H9 (cell line): ENCODE results near the gene UPF2. TPM values are rescaled to one million over a fixed set of nuclear protein-coding genes. Genes with fewer than 3 reads are reported as not detected.

ENCODE experiments used
- DNase-seq: peaks from one replicate; pipeline ENCODE4 v3.0.0-alpha.2; 2017
- H2AFZ ChIP-seq: one replicate; pipeline ENCODE4 v1.6.1; 2013; ENCODE audit warnings: mild to moderate bottlenecking, low read length, control low read depth, moderate library complexity
- H2AK5ac ChIP-seq: 2 replicates; pipeline ENCODE4 v1.6.1; 2013; ENCODE audit warnings: low read length, control low read depth, mixed read lengths; ENCODE audit not compliant: insufficient read length
- H2BK120ac ChIP-seq: one replicate; pipeline ENCODE4 v1.6.1; 2013; ENCODE audit warnings: low read depth, mild to moderate bottlenecking, low read length, control low read depth, inconsistent platforms; ENCODE audit not compliant: poor library complexity, severe bottlenecking
- H2BK12ac ChIP-seq: 2 replicates; pipeline ENCODE4 v1.6.1; 2013; ENCODE audit warnings: low read length, control low read depth, mixed read lengths, low read depth; ENCODE audit not compliant: insufficient read length
- H2BK15ac ChIP-seq: 2 replicates; pipeline ENCODE4 v1.6.1; 2013; ENCODE audit warnings: low read depth, low read length, control low read depth
- H2BK20ac ChIP-seq: one replicate; pipeline ENCODE4 v1.6.1; 2013; ENCODE audit warnings: low read depth, mild to moderate bottlenecking, low read length, control low read depth, inconsistent platforms; ENCODE audit not compliant: poor library complexity, severe bottlenecking
- H2BK5ac ChIP-seq: 2 replicates; pipeline ENCODE4 v1.6.1; 2013; ENCODE audit warnings: low read length, control low read depth, mixed read lengths; ENCODE audit not compliant: insufficient read length
- H3K14ac ChIP-seq: 2 replicates; pipeline ENCODE4 v1.6.1; 2013; ENCODE audit warnings: low read length, control low read depth; ENCODE audit not compliant: insufficient read depth
- H3K18ac ChIP-seq: 2 replicates; pipeline ENCODE4 v1.6.1; 2013; ENCODE audit warnings: low read depth, mild to moderate bottlenecking, mixed read lengths, low read length, control low read depth; ENCODE audit not compliant: insufficient read length
- H3K23ac ChIP-seq: 2 replicates; pipeline ENCODE4 v1.6.1; 2013; ENCODE audit warnings: low read length, control low read depth, mixed read lengths, low read depth; ENCODE audit not compliant: insufficient read length
- H3K23me2 ChIP-seq: 2 replicates; pipeline ENCODE4 v1.6.1; 2013; ENCODE audit warnings: low read depth, mild to moderate bottlenecking, mixed read lengths, low read length, control low read depth; ENCODE audit not compliant: insufficient read length, poor library complexity, severe bottlenecking
- H3K27ac ChIP-seq: 2 replicates; pipeline ENCODE4 v1.5.1; 2013; ENCODE audit warnings: low read length, control low read depth, mixed read lengths, low read depth; ENCODE audit not compliant: insufficient read length
- H3K27me3 ChIP-seq: 2 replicates; pipeline ENCODE4 v1.6.1; 2013; ENCODE audit warnings: low read length, control low read depth, inconsistent platforms; ENCODE audit not compliant: insufficient read depth
- H3K4ac ChIP-seq: 2 replicates; pipeline ENCODE4 v1.6.1; 2013; ENCODE audit warnings: low read depth, mild to moderate bottlenecking, control low read depth, inconsistent platforms, low read length, moderate library complexity
- H3K4me1 ChIP-seq: 2 replicates; pipeline ENCODE4 v1.6.1; 2013; ENCODE audit warnings: low read length, control low read depth, inconsistent platforms; ENCODE audit not compliant: insufficient read depth
- H3K4me2 ChIP-seq: 2 replicates; pipeline ENCODE4 v1.6.1; 2013; ENCODE audit warnings: low read length, control low read depth, mixed read lengths; ENCODE audit not compliant: insufficient read length, insufficient read depth
- H3K56ac ChIP-seq: 2 replicates; pipeline ENCODE4 v1.6.1; 2013; ENCODE audit warnings: low read depth, mild to moderate bottlenecking, mixed read lengths, low read length, control low read depth; ENCODE audit not compliant: insufficient read length
- H3K79me1 ChIP-seq: 2 replicates; pipeline ENCODE4 v1.6.1; 2013; ENCODE audit warnings: low read depth, mild to moderate bottlenecking, moderate library complexity, low read length, control low read depth, inconsistent platforms; ENCODE audit not compliant: insufficient read depth, poor library complexity, severe bottlenecking
- H3K79me2 ChIP-seq: 2 replicates; pipeline ENCODE4 v1.6.1; 2013; ENCODE audit warnings: low read length, control low read depth, inconsistent platforms; ENCODE audit not compliant: insufficient read depth
- H3K9ac ChIP-seq: 2 replicates; pipeline ENCODE4 v1.6.1; 2013; ENCODE audit warnings: low read length, control low read depth, mixed read lengths; ENCODE audit not compliant: insufficient read length; ENCODE audit errors: extremely low read depth
- H3K9me3 ChIP-seq: one replicate; pipeline ENCODE4 v1.6.1; 2013; ENCODE audit warnings: low read depth, low read length, inconsistent platforms; ENCODE audit not compliant: control insufficient read depth
- H3T11ph ChIP-seq: one replicate; pipeline ENCODE4 v1.6.1; 2013; ENCODE audit warnings: mild to moderate bottlenecking, low read length, control low read depth, inconsistent platforms
- H4K20me1 ChIP-seq: one replicate; pipeline ENCODE4 v1.6.1; 2013; ENCODE audit not compliant: control insufficient read depth, insufficient read length, insufficient read depth
- H4K5ac ChIP-seq: 2 replicates; pipeline ENCODE4 v1.6.1; 2013; ENCODE audit warnings: low read depth, mild to moderate bottlenecking, mixed read lengths, low read length, control low read depth; ENCODE audit not compliant: insufficient read length
- H4K8ac ChIP-seq: replicated peaks from 2 replicates; pipeline ENCODE4 v1.6.1; 2013; ENCODE audit warnings: low read length, control low read depth, mixed read lengths, low read depth; ENCODE audit not compliant: insufficient read length
- H4K91ac ChIP-seq: 2 replicates; pipeline ENCODE4 v1.6.1; 2013; ENCODE audit warnings: low read depth, mild to moderate bottlenecking, moderate library complexity, mixed read lengths, low read length, control low read depth; ENCODE audit not compliant: insufficient read length
- H3K27ac Mint-ChIP-seq, 3 experiments: 2 replicates in 2 of 3; 3 replicates in 1 of 3; pipeline ENCODE4 v1.8.0; 2020 to 2021; ENCODE audit warnings: mixed read lengths in 3 of 3, mild to moderate bottlenecking in 1 of 3, moderate library complexity in 1 of 3
- H3K27me3 Mint-ChIP-seq: 2 replicates; pipeline ENCODE4 v1.8.0; 2021; ENCODE audit warnings: low read depth, mild to moderate bottlenecking, moderate library complexity, mixed read lengths
- H3K36me3 Mint-ChIP-seq, 3 experiments: 2 replicates in 2 of 3; 3 replicates in 1 of 3; pipeline ENCODE4 v1.8.0; 2020 to 2021; ENCODE audit warnings: low read depth in 3 of 3, mixed read lengths in 3 of 3; ENCODE audit not compliant: insufficient read depth in 1 of 3
- H3K4me1 Mint-ChIP-seq, 2 experiments: 2 replicates each; pipeline ENCODE4 v1.8.0; 2020; ENCODE audit warnings: mixed read lengths in 2 of 2
- H3K4me3 Mint-ChIP-seq, 2 experiments: 2 replicates in 1 of 2; 3 replicates in 1 of 2; pipeline ENCODE4 v1.8.0; 2020 to 2021; ENCODE audit warnings: mild to moderate bottlenecking in 2 of 2, mixed read lengths in 2 of 2, moderate library complexity in 1 of 2
- H3K9me3 Mint-ChIP-seq, 2 experiments: 2 replicates in 1 of 2; 3 replicates in 1 of 2; pipeline ENCODE4 v1.8.0; 2020; ENCODE audit warnings: mild to moderate bottlenecking in 2 of 2, mixed read lengths in 2 of 2, moderate library complexity in 1 of 2
- CTCF ChIP-seq: fragments of 200-600 bp; sonication (generic); conservative IDR thresholded peaks from 3 replicates; pipeline ENCODE4 v1.8.0; 2021; ENCODE audit warnings: antibody characterized with exemption, mild to moderate bottlenecking
- WGBS: extraction: QIAGEN DNeasy Blood & Tissue Kit; methylation state at CpG from one replicate; pipeline ENCODE4 v1.1.7; 2013; ENCODE audit warnings: missing lambda C conversion rate, low lambda C conversion rate, mixed read lengths; ENCODE audit not compliant: insufficient read length; ENCODE audit errors: extremely low coverage; 5-methylcytosine and 5-hydroxymethylcytosine counted together
- total RNA-seq: library from RNA; stranded (reverse); gene quantifications from 2 replicates; pipeline ENCODE4 v1.2.1, GENCODE V29; 2021

UPF2 gene
- total RNA-seq, 1 experiment from 2014 or later, result 34.1 TPM

- WGBS, result no CpG with 5 or more reads among the region's 8 CpGs
- no peaks in the 10 kb centered on the region for H3K79me2 ChIP-seq
- no peak overlapping the region for H2BK20ac ChIP-seq
- no peak overlapping the region for H4K91ac ChIP-seq
- H4K8ac ChIP-seq, result no peak overlapping the region
- no peaks in the 10 kb centered on the region for H3K27me3 ChIP-seq
- no peak for TF ChIP-seq CTCF
- no peak overlapping the region for H2BK120ac ChIP-seq
- Mint-ChIP-seq H3K27ac (peak overlapping the region; percentile 91 to 98 (median 92)), H3K9me3 (no peaks in the 10 kb centered on the region), H3K4me1 (peaks cover 45 to 50% of the 10 kb centered on the region in 2 experiments), H3K27me3 (no peaks in the 10 kb centered on the region), H3K4me3 (peak overlapping the region; percentile 42 to 55), H3K36me3 (peaks cover 5 to 22% (median 15%) of the 10 kb centered on the region in 3 experiments; a peak in 6 of 7 replicates)
- H3K18ac ChIP-seq, result no peak overlapping the region
- no peak overlapping the region for H3T11ph ChIP-seq
- H3K4me1 ChIP-seq, result peaks cover 14% of the 10 kb centered on the region
- no peak overlapping the region for H3K56ac ChIP-seq
- no peak overlapping the region for H3K23ac ChIP-seq
- H3K14ac ChIP-seq, result no peak overlapping the region
- no peak overlapping the region for H2AK5ac ChIP-seq
- no peaks in the 10 kb centered on the region for H3K9me3 ChIP-seq
- no peaks in the 10 kb centered on the region for H4K20me1 ChIP-seq
- H3K4ac ChIP-seq, result no peak overlapping the region
- H3K4me2 ChIP-seq, result peak overlapping the region; percentile 46
- H3K79me1 ChIP-seq, result no peaks in the 10 kb centered on the region
- H3K9ac ChIP-seq, result no peak overlapping the region
- H4K5ac ChIP-seq, result no peak overlapping the region
- H2AFZ ChIP-seq, result no peak overlapping the region
- H3K23me2 ChIP-seq, result no peaks in the 10 kb centered on the region
- no peak overlapping the region for H2BK12ac ChIP-seq
- H2BK15ac ChIP-seq, result no peak overlapping the region
- DNase-seq, result peak; percentile 76
- H2BK5ac ChIP-seq, result no peak overlapping the region
- no peak overlapping the region for H3K27ac ChIP-seq
Observed at GRCh38 chr10:11936389-11937152, 106.0 kb downstream of the UPF2 start.
